Right kidney (tissue), 1 donor: ENCODE data around the gene IL1RN.

Experiments
- DNase-seq: peaks from one replicate; pipeline ENCODE4 v3.0.0-alpha.2; 2016

Gene IL1RN

GRCh38 chr2:113102133-113102532 lies 25.3 kb upstream of the IL1RN start:
- DNase-seq, result no peak

GRCh38 chr2:113103277-113103676 lies 24.1 kb upstream of the IL1RN start:
- DNase-seq, result no peak

- DNase-seq, result no peak
Observed at GRCh38 chr2:113104054-113104611, 23.3 kb upstream of the IL1RN start.

GRCh38 chr2:113105047-113105785 lies 22.2 kb upstream of the IL1RN start:
- no peak for DNase-seq

GRCh38 chr2:113111121-113111520 lies 16.3 kb upstream of the IL1RN start:
- no peak for DNase-seq

- DNase-seq, result no peak
Observed at GRCh38 chr2:113111823-113112287, 15.5 kb upstream of the IL1RN start.

GRCh38 chr2:113112441-113112840 lies 15.0 kb upstream of the IL1RN start:
- DNase-seq, result no peak

GRCh38 chr2:113112871-113113270 lies 14.5 kb upstream of the IL1RN start:
- DNase-seq, result no peak

GRCh38 chr2:113113807-113114206 lies 13.6 kb upstream of the IL1RN start:
- no peak for DNase-seq

- DNase-seq, result no peak
Observed at GRCh38 chr2:113114224-113114945, 13.0 kb upstream of the IL1RN start.

- no peak for DNase-seq
Observed at GRCh38 chr2:113114996-113115395, 12.4 kb upstream of the IL1RN start.

- no peak for DNase-seq
Observed at GRCh38 chr2:113116100-113116958, 11.1 kb upstream of the IL1RN start.

GRCh38 chr2:113117541-113118262 lies 9.7 kb upstream of the IL1RN start:
- no peak for DNase-seq

GRCh38 chr2:113118263-113118657 lies 9.1 kb upstream of the IL1RN start:
- DNase-seq, result no peak

- DNase-seq, result no peak
Observed at GRCh38 chr2:113119111-113119510, 8.3 kb upstream of the IL1RN start.

- DNase-seq, result no peak
Observed at GRCh38 chr2:113120861-113121260, 6.5 kb upstream of the IL1RN start.

- DNase-seq, result no peak
Observed at GRCh38 chr2:113122364-113122763, 5.0 kb upstream of the IL1RN start.

- DNase-seq, result no peak
Observed at GRCh38 chr2:113123726-113124125, 3.7 kb upstream of the IL1RN start.

GRCh38 chr2:113124181-113124961 lies 3.0 kb upstream of the IL1RN start:
- no peak for DNase-seq

GRCh38 chr2:113124984-113125855 lies 2.2 kb upstream of the IL1RN start:
- DNase-seq, result no peak
